Prostate gland (tissue), 2 donors: ENCODE data around the gene KCTD21.

Experiments
- POLR2A ChIP-seq: fragments of 450-650 bp; IDR thresholded peaks from one replicate; pipeline ENCODE4 v1.6.1; 2016; ENCODE audit warnings: antibody characterized with exemption, mild to moderate bottlenecking
- TF ChIP-seq, protein P1 (sequence below), 4 experiments: fragments of 200-600 bp in 2 of 4; fragments of 450-650 bp in 2 of 4; sonication (generic) in 2 of 4; IDR thresholded peaks; 1 replicate in 3 of 4; 2 replicates in 1 of 4; pipeline ENCODE4 v1.5.1; 2016 to 2019; ENCODE audit warnings: antibody characterized with exemption in 4 of 4, mild to moderate bottlenecking in 2 of 4, moderate library complexity in 2 of 4

DNA sequence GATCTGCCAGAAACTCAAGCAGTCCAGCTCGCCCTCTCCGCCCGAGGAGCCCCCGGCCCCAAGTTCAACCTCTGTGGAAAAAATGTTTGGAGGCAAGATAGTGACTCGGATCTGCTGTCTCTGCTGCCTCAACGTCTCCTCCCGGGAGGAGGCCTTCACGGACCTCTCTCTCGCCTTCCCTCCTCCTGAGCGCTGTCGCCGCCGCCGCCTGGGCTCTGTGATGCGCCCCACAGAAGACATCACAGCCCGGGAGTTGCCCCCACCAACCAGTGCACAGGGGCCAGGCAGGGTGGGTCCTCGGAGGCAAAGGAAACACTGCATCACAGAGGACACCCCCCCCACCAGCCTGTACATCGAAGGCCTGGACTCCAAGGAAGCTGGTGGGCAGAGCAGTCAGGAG is 21.1 kb upstream of the KCTD21 start:
- TF ChIP-seq, protein P1, sequence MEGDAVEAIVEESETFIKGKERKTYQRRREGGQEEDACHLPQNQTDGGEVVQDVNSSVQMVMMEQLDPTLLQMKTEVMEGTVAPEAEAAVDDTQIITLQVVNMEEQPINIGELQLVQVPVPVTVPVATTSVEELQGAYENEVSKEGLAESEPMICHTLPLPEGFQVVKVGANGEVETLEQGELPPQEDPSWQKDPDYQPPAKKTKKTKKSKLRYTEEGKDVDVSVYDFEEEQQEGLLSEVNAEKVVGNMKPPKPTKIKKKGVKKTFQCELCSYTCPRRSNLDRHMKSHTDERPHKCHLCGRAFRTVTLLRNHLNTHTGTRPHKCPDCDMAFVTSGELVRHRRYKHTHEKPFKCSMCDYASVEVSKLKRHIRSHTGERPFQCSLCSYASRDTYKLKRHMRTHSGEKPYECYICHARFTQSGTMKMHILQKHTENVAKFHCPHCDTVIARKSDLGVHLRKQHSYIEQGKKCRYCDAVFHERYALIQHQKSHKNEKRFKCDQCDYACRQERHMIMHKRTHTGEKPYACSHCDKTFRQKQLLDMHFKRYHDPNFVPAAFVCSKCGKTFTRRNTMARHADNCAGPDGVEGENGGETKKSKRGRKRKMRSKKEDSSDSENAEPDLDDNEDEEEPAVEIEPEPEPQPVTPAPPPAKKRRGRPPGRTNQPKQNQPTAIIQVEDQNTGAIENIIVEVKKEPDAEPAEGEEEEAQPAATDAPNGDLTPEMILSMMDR (IDR thresholded peaks at IDR 0.05) = no peak
- no peak for TF ChIP-seq POLR2A
